Tibial nerve (tissue), 4 donors: ENCODE data around the gene GORASP2.

ENCODE experiments used
- EP300 ChIP-seq, 2 donors: sonication (generic); formaldehyde crosslinking; IDR thresholded peaks; one replicate each; pipeline ENCODE4 v1.6.1; 2017; ENCODE audit warnings: antibody characterized with exemption in 2 of 2, mild to moderate bottlenecking in 1 of 2
- POLR2A ChIP-seq, 2 donors: fragments of 450-650 bp; IDR thresholded peaks; one replicate each; pipeline ENCODE4 v1.6.1; 2017; ENCODE audit warnings: antibody characterized with exemption in 2 of 2, mild to moderate bottlenecking in 2 of 2, moderate library complexity in 2 of 2
- TF ChIP-seq, protein P1 (sequence below), 5 experiments: fragments of 200-600 bp in 3 of 5; fragments of 450-650 bp in 2 of 5; sonication (generic) in 3 of 5; IDR thresholded peaks; one replicate each; pipeline ENCODE4 v1.5.1; 2016 to 2019; ENCODE audit warnings: antibody characterized with exemption in 5 of 5, mild to moderate bottlenecking in 3 of 5, moderate library complexity in 2 of 5

DNA sequence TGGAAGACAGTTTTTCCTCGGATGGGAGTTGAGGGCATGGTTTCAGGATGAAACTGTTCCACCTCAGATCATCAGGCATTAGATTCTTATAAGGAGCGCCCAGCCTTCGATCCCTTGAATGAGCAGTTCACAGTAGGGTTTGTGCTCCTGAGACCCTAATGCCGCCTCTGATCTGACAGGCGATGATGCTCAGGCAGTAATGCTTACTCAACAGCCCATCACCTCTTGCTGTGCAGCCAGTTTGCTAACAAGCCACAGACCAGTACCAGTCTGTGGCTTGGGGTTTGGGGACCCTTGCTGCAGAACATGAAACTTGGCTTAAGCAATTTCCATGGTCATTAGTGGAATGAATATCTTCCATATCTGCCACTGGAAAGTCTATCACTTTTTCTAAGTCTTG, 56.4 kb downstream of the GORASP2 start:
- TF ChIP-seq, protein P1, sequence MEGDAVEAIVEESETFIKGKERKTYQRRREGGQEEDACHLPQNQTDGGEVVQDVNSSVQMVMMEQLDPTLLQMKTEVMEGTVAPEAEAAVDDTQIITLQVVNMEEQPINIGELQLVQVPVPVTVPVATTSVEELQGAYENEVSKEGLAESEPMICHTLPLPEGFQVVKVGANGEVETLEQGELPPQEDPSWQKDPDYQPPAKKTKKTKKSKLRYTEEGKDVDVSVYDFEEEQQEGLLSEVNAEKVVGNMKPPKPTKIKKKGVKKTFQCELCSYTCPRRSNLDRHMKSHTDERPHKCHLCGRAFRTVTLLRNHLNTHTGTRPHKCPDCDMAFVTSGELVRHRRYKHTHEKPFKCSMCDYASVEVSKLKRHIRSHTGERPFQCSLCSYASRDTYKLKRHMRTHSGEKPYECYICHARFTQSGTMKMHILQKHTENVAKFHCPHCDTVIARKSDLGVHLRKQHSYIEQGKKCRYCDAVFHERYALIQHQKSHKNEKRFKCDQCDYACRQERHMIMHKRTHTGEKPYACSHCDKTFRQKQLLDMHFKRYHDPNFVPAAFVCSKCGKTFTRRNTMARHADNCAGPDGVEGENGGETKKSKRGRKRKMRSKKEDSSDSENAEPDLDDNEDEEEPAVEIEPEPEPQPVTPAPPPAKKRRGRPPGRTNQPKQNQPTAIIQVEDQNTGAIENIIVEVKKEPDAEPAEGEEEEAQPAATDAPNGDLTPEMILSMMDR (IDR thresholded peaks at IDR 0.05), result no peak
- TF ChIP-seq EP300 (IDR thresholded peaks at IDR 0.05), result no peak
- TF ChIP-seq POLR2A (IDR thresholded peaks at IDR 0.05), result no peak
